Neural cell (in vitro differentiated cells): Measurements from ENCODE around the gene KRT222. TPM values are rescaled to one million over a fixed set of nuclear protein-coding genes. Genes with fewer than 3 reads are reported as not detected.

Experiments used
- H2AFZ ChIP-seq: fragments of 200-600, 300-800 bp; sonication (generic), shearing (Covaris generic); 2 replicates; pipeline ENCODE4 v1.6.0; 2014; ENCODE audit warnings: low read depth, mild to moderate bottlenecking, antibody characterized with exemption, low read length, moderate library complexity
- H3F3A ChIP-seq: fragments of 200-600 bp; shearing (Covaris generic); 2 replicates; pipeline ENCODE4 v1.6.1; 2016; ENCODE audit warnings: mild to moderate bottlenecking, moderate library complexity, mixed read lengths, antibody characterized with exemption, low read length; ENCODE audit not compliant: insufficient read depth, poor library complexity, severe bottlenecking
- H3K27ac ChIP-seq: fragments of 200-600, 300-800 bp; sonication (generic), shearing (Covaris generic); 2 replicates; pipeline ENCODE4 v1.5.1; 2014; ENCODE audit warnings: mild to moderate bottlenecking, low read length, moderate library complexity
- H3K27me3 ChIP-seq: fragments of 300-800, 200-600 bp; sonication (generic), shearing (Covaris generic); 2 replicates; pipeline ENCODE4 v1.6.0; 2014; ENCODE audit warnings: mild to moderate bottlenecking, low read depth, low read length, moderate library complexity; ENCODE audit not compliant: insufficient read depth
- H3K36me3 ChIP-seq: fragments of 300-800, 200-600 bp; sonication (generic), shearing (Covaris generic); 2 replicates; pipeline ENCODE4 v1.5.1; 2014; ENCODE audit warnings: mild to moderate bottlenecking, antibody characterized with exemption, low read length, moderate library complexity; ENCODE audit not compliant: insufficient read depth
- H3K4me2 ChIP-seq: fragments of 300-800, 200-600 bp; sonication (generic), shearing (Covaris generic); 2 replicates; pipeline ENCODE4 v1.6.0; 2014; ENCODE audit warnings: mild to moderate bottlenecking, low read length
- H3K4me3 ChIP-seq: fragments of 300-800, 200-600 bp; sonication (generic), shearing (Covaris generic); 2 replicates; pipeline ENCODE4 v1.5.1; 2014; ENCODE audit warnings: mild to moderate bottlenecking, low read length, moderate library complexity
- H3K79me2 ChIP-seq: fragments of 200-600 bp; shearing (Covaris generic); replicated peaks from 2 replicates; pipeline ENCODE4 v1.6.0; 2014; ENCODE audit warnings: mild to moderate bottlenecking, low read length, moderate library complexity; ENCODE audit not compliant: insufficient read depth
- H3K9ac ChIP-seq: fragments of 300-800, 200-600 bp; sonication (generic), shearing (Covaris generic); 2 replicates; pipeline ENCODE4 v1.6.1; 2016; ENCODE audit warnings: mild to moderate bottlenecking, low read length, mixed read lengths
- H3K9me2 ChIP-seq: fragments of 200-600 bp; shearing (Covaris generic); 2 replicates; pipeline ENCODE4 v1.6.1; 2016; ENCODE audit warnings: mild to moderate bottlenecking, low read length, mixed read lengths; ENCODE audit not compliant: insufficient read depth
- H3K9me3 ChIP-seq: fragments of 200-600, 300-800 bp; sonication (generic), shearing (Covaris generic); 2 replicates; pipeline ENCODE4 v1.6.1; 2016; ENCODE audit warnings: mild to moderate bottlenecking, mixed run types, low read length, moderate library complexity, mixed read lengths
- H4K20me1 ChIP-seq: fragments of 200-600 bp; shearing (Covaris generic); 2 replicates; pipeline ENCODE4 v1.6.1; 2016; ENCODE audit warnings: mild to moderate bottlenecking, mixed run types; ENCODE audit not compliant: insufficient read depth
- EP300 ChIP-seq: fragments of 450-650 bp; conservative IDR thresholded peaks from 2 replicates; pipeline ENCODE4 v1.6.1; 2014; ENCODE audit warnings: antibody characterized with exemption, mild to moderate bottlenecking, moderate library complexity; ENCODE audit not compliant: poor library complexity, severe bottlenecking
- EZH2 ChIP-seq: fragments of 200-600, 300-800 bp; shearing (Covaris generic), sonication (generic); IDR thresholded peaks from 2 replicates; pipeline ENCODE4 v1.6.1; 2014; ENCODE audit warnings: antibody characterized with exemption, low read length, borderline replicate concordance, mild to moderate bottlenecking; ENCODE audit not compliant: insufficient read depth, poor library complexity, severe bottlenecking
- MXI1 ChIP-seq: fragments of 450-650 bp; conservative IDR thresholded peaks from 2 replicates; pipeline ENCODE4 v1.6.1; 2014; ENCODE audit warnings: antibody characterized with exemption, mild to moderate bottlenecking; ENCODE audit not compliant: poor library complexity, severe bottlenecking
- POLR2AphosphoS5 ChIP-seq: IDR thresholded peaks from 2 replicates; pipeline ENCODE4 v1.6.1; 2012
- RAD21 ChIP-seq: fragments of 450-650 bp; conservative IDR thresholded peaks from 2 replicates; pipeline ENCODE4 v1.6.1; 2014; ENCODE audit warnings: antibody characterized with exemption, mild to moderate bottlenecking, moderate library complexity
- SMC3 ChIP-seq: fragments of 450-650 bp; conservative IDR thresholded peaks from 2 replicates; pipeline ENCODE4 v1.6.1; 2014; ENCODE audit warnings: antibody characterized with exemption, mild to moderate bottlenecking, moderate library complexity; ENCODE audit not compliant: poor library complexity
- TAF1 ChIP-seq: IDR thresholded peaks from 2 replicates; pipeline ENCODE4 v1.6.1; 2012; ENCODE audit warnings: low read depth
- polyA plus RNA-seq: library from polyadenylated mRNA; depleted of rRNA; stranded (reverse); fragments of >200 nt; gene quantifications from 2 replicates; pipeline ENCODE4 v1.2.3, GENCODE V29; 2014
- TF ChIP-seq, protein P1 (sequence below): IDR thresholded peaks from 2 replicates; pipeline ENCODE4 v1.6.1; 2012; ENCODE audit warnings: borderline replicate concordance
- TF ChIP-seq, protein P2 (sequence below): fragments of 450-650 bp; IDR thresholded peaks from 2 replicates; pipeline ENCODE4 v1.5.1; 2014; ENCODE audit warnings: antibody characterized with exemption, mild to moderate bottlenecking, moderate library complexity; ENCODE audit not compliant: poor library complexity, severe bottlenecking

The KRT222 gene
- polyA plus RNA-seq, 1 donor from 2014 or later, result 15.1 TPM

DNA sequence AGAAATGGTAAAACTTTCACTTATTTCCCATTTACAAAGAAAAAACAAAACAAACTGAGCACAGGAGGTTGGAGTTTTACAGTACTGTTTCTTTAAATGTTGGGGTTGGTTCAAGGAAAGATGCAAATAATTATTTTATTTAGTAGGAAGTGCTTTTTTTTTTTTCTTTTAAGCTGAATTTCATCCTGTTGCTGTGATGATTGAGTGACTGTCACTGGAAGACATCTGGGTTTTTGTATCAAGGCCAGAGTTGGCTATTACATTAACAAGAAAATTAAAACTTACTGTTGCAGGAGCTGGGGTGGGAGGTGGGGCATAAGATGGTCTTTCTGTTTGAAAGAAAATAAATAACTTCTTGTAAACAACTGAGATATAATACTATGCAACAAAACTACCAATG, 19.7 kb downstream of the KRT222 start:
- Histone ChIP-seq H3K4me2 (peak overlapping the region; percentile 52), H3K9me3 (no peaks in the 10 kb centered on the region), H3K79me2 (peaks cover 80% of the 10 kb centered on the region), H3F3A (peaks cover 5% of the 10 kb centered on the region), H2AFZ (no peak overlapping the region), H3K9ac (no peak overlapping the region), H3K4me3 (peak overlapping the region; percentile 89), H4K20me1 (no peaks in the 10 kb centered on the region), H3K9me2 (no peaks in the 10 kb centered on the region), H3K27ac (no peak overlapping the region), H3K27me3 (no peaks in the 10 kb centered on the region), H3K36me3 (peaks cover 12% of the 10 kb centered on the region)
- no peak for TF ChIP-seq RAD21
- no peak for TF ChIP-seq EP300
- no peak for TF ChIP-seq TAF1
- no peak for TF ChIP-seq POLR2AphosphoS5
- no peak for TF ChIP-seq MXI1
- TF ChIP-seq, protein P1, sequence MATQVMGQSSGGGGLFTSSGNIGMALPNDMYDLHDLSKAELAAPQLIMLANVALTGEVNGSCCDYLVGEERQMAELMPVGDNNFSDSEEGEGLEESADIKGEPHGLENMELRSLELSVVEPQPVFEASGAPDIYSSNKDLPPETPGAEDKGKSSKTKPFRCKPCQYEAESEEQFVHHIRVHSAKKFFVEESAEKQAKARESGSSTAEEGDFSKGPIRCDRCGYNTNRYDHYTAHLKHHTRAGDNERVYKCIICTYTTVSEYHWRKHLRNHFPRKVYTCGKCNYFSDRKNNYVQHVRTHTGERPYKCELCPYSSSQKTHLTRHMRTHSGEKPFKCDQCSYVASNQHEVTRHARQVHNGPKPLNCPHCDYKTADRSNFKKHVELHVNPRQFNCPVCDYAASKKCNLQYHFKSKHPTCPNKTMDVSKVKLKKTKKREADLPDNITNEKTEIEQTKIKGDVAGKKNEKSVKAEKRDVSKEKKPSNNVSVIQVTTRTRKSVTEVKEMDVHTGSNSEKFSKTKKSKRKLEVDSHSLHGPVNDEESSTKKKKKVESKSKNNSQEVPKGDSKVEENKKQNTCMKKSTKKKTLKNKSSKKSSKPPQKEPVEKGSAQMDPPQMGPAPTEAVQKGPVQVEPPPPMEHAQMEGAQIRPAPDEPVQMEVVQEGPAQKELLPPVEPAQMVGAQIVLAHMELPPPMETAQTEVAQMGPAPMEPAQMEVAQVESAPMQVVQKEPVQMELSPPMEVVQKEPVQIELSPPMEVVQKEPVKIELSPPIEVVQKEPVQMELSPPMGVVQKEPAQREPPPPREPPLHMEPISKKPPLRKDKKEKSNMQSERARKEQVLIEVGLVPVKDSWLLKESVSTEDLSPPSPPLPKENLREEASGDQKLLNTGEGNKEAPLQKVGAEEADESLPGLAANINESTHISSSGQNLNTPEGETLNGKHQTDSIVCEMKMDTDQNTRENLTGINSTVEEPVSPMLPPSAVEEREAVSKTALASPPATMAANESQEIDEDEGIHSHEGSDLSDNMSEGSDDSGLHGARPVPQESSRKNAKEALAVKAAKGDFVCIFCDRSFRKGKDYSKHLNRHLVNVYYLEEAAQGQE, result no peak
- no peak for TF ChIP-seq SMC3
- TF ChIP-seq EZH2, result no peak
- TF ChIP-seq, protein P2, sequence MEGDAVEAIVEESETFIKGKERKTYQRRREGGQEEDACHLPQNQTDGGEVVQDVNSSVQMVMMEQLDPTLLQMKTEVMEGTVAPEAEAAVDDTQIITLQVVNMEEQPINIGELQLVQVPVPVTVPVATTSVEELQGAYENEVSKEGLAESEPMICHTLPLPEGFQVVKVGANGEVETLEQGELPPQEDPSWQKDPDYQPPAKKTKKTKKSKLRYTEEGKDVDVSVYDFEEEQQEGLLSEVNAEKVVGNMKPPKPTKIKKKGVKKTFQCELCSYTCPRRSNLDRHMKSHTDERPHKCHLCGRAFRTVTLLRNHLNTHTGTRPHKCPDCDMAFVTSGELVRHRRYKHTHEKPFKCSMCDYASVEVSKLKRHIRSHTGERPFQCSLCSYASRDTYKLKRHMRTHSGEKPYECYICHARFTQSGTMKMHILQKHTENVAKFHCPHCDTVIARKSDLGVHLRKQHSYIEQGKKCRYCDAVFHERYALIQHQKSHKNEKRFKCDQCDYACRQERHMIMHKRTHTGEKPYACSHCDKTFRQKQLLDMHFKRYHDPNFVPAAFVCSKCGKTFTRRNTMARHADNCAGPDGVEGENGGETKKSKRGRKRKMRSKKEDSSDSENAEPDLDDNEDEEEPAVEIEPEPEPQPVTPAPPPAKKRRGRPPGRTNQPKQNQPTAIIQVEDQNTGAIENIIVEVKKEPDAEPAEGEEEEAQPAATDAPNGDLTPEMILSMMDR, result no peak

DNA sequence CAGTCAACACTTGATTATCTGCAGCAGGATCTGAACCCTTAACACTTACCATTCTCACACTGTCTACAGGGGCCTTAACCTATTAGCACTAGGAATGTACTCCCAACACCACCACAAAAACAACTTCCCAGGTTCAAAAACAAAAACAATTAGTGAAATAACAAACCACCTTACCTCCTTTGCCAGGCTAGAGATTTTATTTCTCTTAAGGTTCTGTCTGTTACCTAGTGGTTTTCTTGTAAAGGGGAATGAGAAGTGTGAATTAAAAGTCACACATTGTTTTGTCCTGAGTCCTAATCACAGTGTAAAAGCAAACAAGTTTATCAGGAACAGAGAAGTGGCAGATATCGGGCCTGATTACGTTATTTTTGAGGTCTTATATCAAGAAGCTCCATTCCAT, 27.0 kb downstream of the KRT222 start:
- H3K9ac ChIP-seq, result no peak overlapping the region
- H3K9me3 ChIP-seq, result no peaks in the 10 kb centered on the region
- H4K20me1 ChIP-seq, result no peaks in the 10 kb centered on the region
- no peaks in the 10 kb centered on the region for H3K27me3 ChIP-seq
- peaks cover 13% of the 10 kb centered on the region for H3K36me3 ChIP-seq
- no peaks in the 10 kb centered on the region for H3F3A ChIP-seq
- H3K27ac ChIP-seq, result no peak overlapping the region
- TF ChIP-seq MXI1 (no peak), POLR2AphosphoS5 (no peak), TAF1 (no peak), RAD21 (no peak), EP300 (no peak)
- peaks cover 41% of the 10 kb centered on the region for H3K79me2 ChIP-seq
- no peak overlapping the region for H2AFZ ChIP-seq
- no peaks in the 10 kb centered on the region for H3K9me2 ChIP-seq
- H3K4me3 ChIP-seq, result no peak overlapping the region
- H3K4me2 ChIP-seq, result no peak overlapping the region

DNA sequence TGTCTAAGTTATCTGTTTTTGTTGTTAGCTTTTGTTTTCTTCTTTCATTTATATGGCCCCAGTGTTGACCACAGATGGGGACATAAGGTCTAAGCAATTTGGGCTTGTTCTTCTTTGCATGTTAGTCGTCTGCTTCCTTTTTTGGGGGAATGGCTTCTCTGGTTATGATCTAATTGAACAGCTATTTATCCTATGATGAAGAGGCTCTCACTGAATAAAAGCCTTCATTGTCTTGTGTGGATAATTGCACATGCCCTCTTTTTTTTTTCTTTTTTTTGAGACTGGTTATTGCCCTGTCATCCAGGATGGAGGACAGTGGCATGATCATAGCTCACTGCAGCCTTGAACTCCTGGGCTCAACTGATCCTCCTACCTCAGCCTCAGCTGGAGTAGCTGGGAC, 31.1 kb downstream of the KRT222 start:
- H3F3A ChIP-seq, result no peaks in the 10 kb centered on the region
- H3K9me2 ChIP-seq, result no peaks in the 10 kb centered on the region
- H3K9me3 ChIP-seq, result no peaks in the 10 kb centered on the region
- H2AFZ ChIP-seq, result no peak overlapping the region
- no peaks in the 10 kb centered on the region for H3K27me3 ChIP-seq
- no peak overlapping the region for H3K27ac ChIP-seq
- no peak overlapping the region for H3K9ac ChIP-seq
- peaks cover 5% of the 10 kb centered on the region for H3K79me2 ChIP-seq
- H3K4me2 ChIP-seq, result no peak overlapping the region
- H4K20me1 ChIP-seq, result no peaks in the 10 kb centered on the region
- H3K36me3 ChIP-seq, result peaks cover 20% of the 10 kb centered on the region
- no peak overlapping the region for H3K4me3 ChIP-seq
- TF ChIP-seq EP300 (no peak), SMC3 (no peak), TAF1 (no peak), POLR2AphosphoS5 (no peak), RAD21 (no peak), EZH2 (no peak), MXI1 (no peak)
- TF ChIP-seq, protein P1, result no peak
- TF ChIP-seq, protein P2, result no peak
